Activated B cell treated with CpG ODN at 0.5 μM for 24 hours (primary cell): ENCODE results near the gene ASMTL. TPM values are rescaled to one million over a fixed set of nuclear protein-coding genes. Genes with fewer than 3 reads are reported as not detected.
A peak's percentile ranks its signal among the peaks of the same experiment; 100 is the strongest.
"Not testable (repeated sequence)": the region's sequence is repeated elsewhere in the genome, so short reads cannot be mapped to it uniquely, and the experiment has no call there.

Source experiments
- ATAC-seq: fragments of 200-7000 bp; cut with Tn5 transposase; one replicate; pipeline ENCODE4 v1.10.0; 2021; ENCODE audit warnings: low read depth, mild to moderate bottlenecking, moderate library complexity
- CTCF ChIA-PET: fragments of 350-600 bp; sonication (Branson Sonifier 250); formaldehyde crosslinking; loops from one replicate; lab custom pipeline; 2021; ENCODE audit warnings: antibody characterized with exemption; lab: Charles Lee
- POLR2A ChIA-PET: fragments of 350-600 bp; sonication (Branson Sonifier 250); formaldehyde crosslinking; loops from one replicate; lab custom pipeline; 2021; ENCODE audit warnings: antibody characterized with exemption; lab: Charles Lee
- DNase-seq: peaks from one replicate; pipeline ENCODE4 v3.0.0; 2022
- H3K27ac Mint-ChIP-seq: one replicate; pipeline ENCODE4 v1.8.0; 2020; ENCODE audit warnings: mixed read lengths
- H3K27me3 Mint-ChIP-seq: one replicate; pipeline ENCODE4 v1.8.0; 2021; ENCODE audit warnings: mixed read lengths
- H3K36me3 Mint-ChIP-seq: one replicate; pipeline ENCODE4 v1.8.0; 2021; ENCODE audit warnings: low read depth, mixed read lengths
- H3K4me1 Mint-ChIP-seq: one replicate; pipeline ENCODE4 v1.8.0; 2021; ENCODE audit warnings: mixed read lengths
- H3K4me3 Mint-ChIP-seq: one replicate; pipeline ENCODE4 v1.8.0; 2020; ENCODE audit warnings: mild to moderate bottlenecking, mixed read lengths
- H3K9me3 Mint-ChIP-seq: one replicate; pipeline ENCODE4 v1.8.0; 2020; ENCODE audit warnings: mixed read lengths
- intact Hi-C: fragments of 100-400 bp; cut with micrococcal nuclease; formaldehyde crosslinking; loops from one replicate; pipeline ENCODE4 v1.15.1; 2024
- total RNA-seq: library from RNA; stranded (reverse); gene quantifications from 2 replicates; pipeline ENCODE4 v1.2.3, GENCODE V29; 2022
- TF ChIP-seq, protein P1 (sequence below): fragments of 200-600 bp; IDR thresholded peaks from one replicate; pipeline ENCODE4 v1.8.0; 2022; ENCODE audit warnings: antibody characterized with exemption, mild to moderate bottlenecking

ASMTL gene
- total RNA-seq, 1 donor from 2014 or later: 52.1 TPM

DNA sequence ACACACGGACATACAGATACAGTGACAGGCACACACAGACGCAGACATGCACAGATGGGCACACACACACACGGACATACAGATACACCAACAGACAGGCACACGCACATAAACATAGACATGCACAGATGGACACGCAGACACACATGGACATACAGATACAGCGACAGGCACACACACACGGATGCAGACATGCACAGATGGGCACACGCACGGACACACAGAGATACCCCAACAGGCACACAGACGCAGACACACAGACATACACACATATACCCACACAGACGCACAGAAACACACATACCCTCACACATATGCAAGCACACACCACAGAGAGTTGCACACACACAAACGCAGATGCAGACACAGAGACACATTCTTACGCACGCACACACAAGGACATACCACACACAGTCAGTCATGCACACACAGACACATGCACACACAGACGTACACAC is 36.4 kb downstream of the ASMTL start:
- Mint-ChIP-seq H3K36me3 (peaks cover 47% of the 10 kb centered on the region), H3K9me3 (no peaks in the 10 kb centered on the region), H3K27ac (no peak overlapping the region), H3K4me3 (no peak overlapping the region), H3K27me3 (no peaks in the 10 kb centered on the region), H3K4me1 (peaks cover 4% of the 10 kb centered on the region)
- TF ChIP-seq, protein P1, sequence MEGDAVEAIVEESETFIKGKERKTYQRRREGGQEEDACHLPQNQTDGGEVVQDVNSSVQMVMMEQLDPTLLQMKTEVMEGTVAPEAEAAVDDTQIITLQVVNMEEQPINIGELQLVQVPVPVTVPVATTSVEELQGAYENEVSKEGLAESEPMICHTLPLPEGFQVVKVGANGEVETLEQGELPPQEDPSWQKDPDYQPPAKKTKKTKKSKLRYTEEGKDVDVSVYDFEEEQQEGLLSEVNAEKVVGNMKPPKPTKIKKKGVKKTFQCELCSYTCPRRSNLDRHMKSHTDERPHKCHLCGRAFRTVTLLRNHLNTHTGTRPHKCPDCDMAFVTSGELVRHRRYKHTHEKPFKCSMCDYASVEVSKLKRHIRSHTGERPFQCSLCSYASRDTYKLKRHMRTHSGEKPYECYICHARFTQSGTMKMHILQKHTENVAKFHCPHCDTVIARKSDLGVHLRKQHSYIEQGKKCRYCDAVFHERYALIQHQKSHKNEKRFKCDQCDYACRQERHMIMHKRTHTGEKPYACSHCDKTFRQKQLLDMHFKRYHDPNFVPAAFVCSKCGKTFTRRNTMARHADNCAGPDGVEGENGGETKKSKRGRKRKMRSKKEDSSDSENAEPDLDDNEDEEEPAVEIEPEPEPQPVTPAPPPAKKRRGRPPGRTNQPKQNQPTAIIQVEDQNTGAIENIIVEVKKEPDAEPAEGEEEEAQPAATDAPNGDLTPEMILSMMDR: no peak
- POLR2A ChIA-PET: no interaction called here
- no peak for ATAC-seq
- DNase-seq: no peak
- intact Hi-C loops: no loop called here
- CTCF ChIA-PET: no interaction called here

DNA sequence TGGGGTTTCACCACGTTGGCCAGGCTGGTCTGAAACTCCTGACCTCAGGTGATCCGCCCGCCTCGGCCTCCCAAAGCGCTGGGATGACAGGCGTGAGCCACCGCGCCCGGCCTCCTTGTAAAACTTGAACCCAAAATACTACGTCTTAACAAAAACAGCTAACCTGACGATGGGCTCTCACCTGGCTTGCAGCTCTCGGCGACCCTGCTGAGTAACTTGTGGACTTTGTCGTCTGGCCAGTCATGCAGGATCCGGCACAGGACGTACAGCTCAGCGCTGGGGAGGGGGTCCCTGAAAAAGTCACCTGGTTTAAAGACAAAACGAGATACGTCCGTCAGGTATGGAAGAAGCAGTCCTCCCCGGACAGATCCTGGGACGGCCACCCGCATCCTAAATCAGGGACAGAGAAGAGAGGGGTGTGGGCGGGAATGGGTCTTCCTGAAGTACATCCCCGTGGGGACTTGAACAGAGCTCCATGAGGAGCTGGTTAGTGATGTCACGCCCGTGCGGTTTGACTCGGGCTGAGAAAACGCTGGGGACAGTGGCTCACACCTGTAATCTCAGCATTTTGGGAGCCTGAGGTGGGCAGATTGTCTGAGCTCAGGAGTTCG is 40.1 kb downstream of the ASMTL start:
- CTCF ChIA-PET: no interaction called here
- peaks cover 37% of the 10 kb centered on the region for H3K36me3 Mint-ChIP-seq
- no peak overlapping the region for H3K4me3 Mint-ChIP-seq
- DNase-seq (no peak), ATAC-seq (no peak)
- intact Hi-C loops: no loop called here
- H3K4me1 Mint-ChIP-seq: peaks cover 6% of the 10 kb centered on the region
- H3K27ac Mint-ChIP-seq: no peak overlapping the region
- H3K27me3 Mint-ChIP-seq: no peaks in the 10 kb centered on the region
- TF ChIP-seq, protein P1: no peak
- POLR2A ChIA-PET: no interaction called here
- no peaks in the 10 kb centered on the region for H3K9me3 Mint-ChIP-seq

DNA sequence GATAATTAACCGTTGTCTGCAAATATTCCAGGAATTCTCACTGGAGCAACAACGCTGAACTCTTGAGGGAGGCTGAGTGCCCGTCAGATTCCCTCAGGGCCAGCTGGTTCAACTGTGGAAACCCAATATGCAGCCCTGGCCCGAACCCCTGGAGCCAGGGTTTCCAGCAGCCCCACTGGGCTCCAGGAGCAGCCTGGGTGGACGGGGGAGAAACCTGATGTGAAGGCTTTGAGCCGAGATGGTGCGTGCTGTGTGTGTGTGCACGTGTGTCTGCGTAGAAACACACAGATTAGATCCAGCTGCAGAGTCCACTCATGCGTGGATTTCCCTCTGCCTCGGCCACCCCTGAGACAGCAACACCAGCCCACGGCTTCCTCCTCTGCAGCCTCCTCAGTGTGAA is 41.4 kb downstream of the ASMTL start:
- Mint-ChIP-seq H3K9me3 (no peaks in the 10 kb centered on the region), H3K4me3 (no peak overlapping the region), H3K4me1 (peaks cover 6% of the 10 kb centered on the region), H3K36me3 (peaks cover 37% of the 10 kb centered on the region), H3K27me3 (no peaks in the 10 kb centered on the region), H3K27ac (no peak overlapping the region)
- ChIA-PET CTCF (no interaction called here), POLR2A (no interaction called here)
- intact Hi-C loops: no loop called here
- DNase-seq (no peak), ATAC-seq (peak; percentile 68)
- TF ChIP-seq, protein P1: no peak

DNA sequence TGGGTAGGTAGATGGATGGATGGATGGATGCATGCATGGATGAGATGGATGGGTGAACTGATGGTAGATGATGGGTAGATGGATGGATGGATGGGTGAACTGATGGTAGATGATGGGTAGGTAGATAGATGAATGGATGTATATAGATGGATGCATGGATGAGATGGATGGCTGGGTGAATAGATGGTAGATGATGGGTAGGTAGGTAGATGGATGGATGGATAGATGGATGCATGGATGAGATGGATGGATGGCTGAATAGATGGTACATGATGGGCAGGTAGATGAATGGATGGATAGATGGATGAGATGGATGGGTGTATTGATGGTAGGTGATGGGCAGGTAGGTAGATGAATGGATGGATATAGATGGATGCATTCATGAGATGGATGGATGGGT is 45.7 kb downstream of the ASMTL start:
- Mint-ChIP-seq H3K27ac (no peak overlapping the region), H3K27me3 (no peaks in the 10 kb centered on the region), H3K9me3 (no peaks in the 10 kb centered on the region), H3K4me1 (peaks cover 4% of the 10 kb centered on the region), H3K36me3 (peaks cover 10% of the 10 kb centered on the region), H3K4me3 (no peak overlapping the region)
- DNase-seq (no peak), ATAC-seq (no peak)
- intact Hi-C loops: no loop called here
- POLR2A ChIA-PET: no interaction called here
- CTCF ChIA-PET: no interaction called here
- TF ChIP-seq, protein P1: no peak

DNA sequence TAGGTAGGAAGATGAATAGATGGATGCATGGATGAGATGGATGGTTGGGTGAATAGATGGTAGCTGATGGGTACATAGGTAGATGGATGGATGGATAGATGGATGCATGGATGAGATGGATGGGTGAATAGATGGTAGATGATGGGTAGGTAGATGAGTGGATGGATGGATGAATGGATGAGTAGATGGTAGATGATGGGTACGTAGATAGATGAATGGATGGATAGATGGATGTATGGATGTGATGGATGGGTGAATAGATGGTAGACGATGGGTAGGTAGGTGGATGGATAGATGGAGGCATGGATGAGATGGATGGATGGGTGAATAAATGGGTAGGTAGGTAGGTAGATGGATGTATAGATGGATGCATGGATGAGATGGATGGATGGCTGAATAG is 46.9 kb downstream of the ASMTL start:
- intact Hi-C loops, H3K4me3 Mint-ChIP-seq, DNase-seq: not testable (repeated sequence)

DNA sequence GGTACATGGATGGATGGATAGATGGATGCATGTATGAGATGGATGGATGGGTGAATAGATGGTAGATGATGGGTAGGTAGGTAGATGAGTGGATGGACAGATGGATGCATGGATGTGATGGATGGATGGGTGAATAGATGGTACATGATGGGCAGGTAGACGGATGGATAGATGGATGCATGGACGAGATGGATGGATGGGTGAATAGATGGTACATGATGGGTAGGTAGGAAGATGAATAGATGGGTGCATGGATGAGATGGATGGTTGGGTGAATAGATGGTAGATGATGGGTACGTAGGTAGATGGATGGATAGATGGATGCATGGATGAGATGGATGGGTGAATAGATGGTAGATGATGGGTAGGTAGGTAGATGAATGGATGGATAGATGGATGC is 48.8 kb downstream of the ASMTL start:
- H3K4me1 Mint-ChIP-seq, H3K9me3 Mint-ChIP-seq, intact Hi-C loops, DNase-seq, CTCF ChIA-PET, H3K4me3 Mint-ChIP-seq, ATAC-seq, H3K27ac Mint-ChIP-seq, POLR2A ChIA-PET, H3K27me3 Mint-ChIP-seq, H3K36me3 Mint-ChIP-seq: not testable (repeated sequence)

More for the DNA sequence above, 46.9 kb downstream of the ASMTL start:
- H3K36me3 Mint-ChIP-seq, H3K4me1 Mint-ChIP-seq, H3K27ac Mint-ChIP-seq, H3K27me3 Mint-ChIP-seq, POLR2A ChIA-PET, H3K9me3 Mint-ChIP-seq, ATAC-seq, CTCF ChIA-PET: not testable (repeated sequence)
